AG09319 (cell line): Measurements from ENCODE around the gene PRPF18.
A peak's percentile ranks its signal among the peaks of the same experiment; 100 is the strongest.

Experiments
- DNase-seq: peaks from one replicate; pipeline ENCODE4 v3.0.0-alpha.2; 2010; ENCODE audit warnings: low read depth; ENCODE audit errors: extremely low read depth
- CTCF ChIP-seq: IDR thresholded peaks from 2 replicates; pipeline ENCODE4 v1.5.1; 2011; ENCODE audit warnings: low read depth, mild to moderate bottlenecking, inconsistent platforms, low read length, moderate library complexity

PRPF18 gene

GRCh38 chr10:13669182-13669855 is 82.6 kb downstream of the PRPF18 start:
- DNase-seq, result no peak
- TF ChIP-seq CTCF, result no peak

GRCh38 chr10:13669901-13670300 is 83.1 kb downstream of the PRPF18 start:
- no peak for DNase-seq
- TF ChIP-seq CTCF, result no peak

DNA sequence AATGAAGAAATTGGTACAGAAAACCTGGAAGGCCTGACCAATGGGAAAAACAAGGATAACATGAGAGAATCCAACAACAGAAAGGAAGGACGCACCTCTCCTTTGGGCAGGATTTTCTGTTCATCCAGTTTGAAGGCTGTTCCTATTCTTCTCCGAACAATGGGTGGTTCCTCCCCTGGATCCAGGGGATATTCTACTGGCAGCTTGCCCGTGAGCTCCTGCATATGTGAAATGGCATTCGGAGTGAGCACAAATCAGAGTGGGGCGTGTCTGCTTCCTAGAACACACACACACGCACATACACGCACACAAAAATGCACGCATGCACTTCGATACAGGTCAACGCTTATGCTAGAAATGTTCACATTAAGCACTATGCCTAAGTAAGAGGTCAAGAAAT is 83.5 kb downstream of the PRPF18 start:
- TF ChIP-seq CTCF, result no peak
- DNase-seq, result no peak

DNA sequence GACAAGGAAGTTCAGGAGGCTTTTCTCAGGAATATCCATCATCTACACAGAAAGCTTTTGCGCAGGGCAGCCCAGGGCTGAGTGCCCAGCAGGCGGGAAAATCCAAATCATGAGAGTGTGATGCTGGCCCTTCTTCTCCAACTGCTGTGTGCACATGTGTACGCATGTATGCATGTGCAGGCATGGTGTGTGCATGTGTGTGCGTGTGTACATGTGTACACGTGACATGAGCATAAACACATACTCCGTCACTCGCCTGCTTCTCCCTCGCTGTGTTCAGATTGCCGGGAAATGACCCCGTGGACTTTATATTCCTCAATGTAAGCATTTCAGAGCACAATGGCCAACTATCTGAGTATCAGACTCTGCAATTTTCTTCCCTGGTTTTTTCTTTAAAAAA is 85.1 kb downstream of the PRPF18 start:
- TF ChIP-seq CTCF, result no peak
- DNase-seq, result no peak

DNA sequence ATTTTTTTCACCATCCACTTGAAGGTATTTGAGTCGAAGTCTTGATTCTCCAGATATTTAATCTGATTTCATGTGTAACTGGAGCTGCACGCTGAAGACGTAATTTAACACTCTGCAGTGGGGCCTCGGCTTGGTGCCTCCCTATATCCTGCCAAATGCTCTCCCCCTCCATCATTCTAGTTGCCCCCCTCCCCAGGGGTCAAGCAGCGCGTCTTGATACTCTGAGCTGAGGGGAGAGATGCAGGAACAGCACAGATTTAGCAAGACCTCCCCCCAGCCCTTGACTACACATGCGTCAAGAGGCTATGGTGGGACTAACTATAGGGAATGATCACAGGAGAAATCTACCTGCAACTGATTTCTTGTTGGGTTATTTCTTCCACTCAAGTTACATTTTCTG is 85.8 kb downstream of the PRPF18 start:
- no peak for DNase-seq
- TF ChIP-seq CTCF, result no peak

DNA sequence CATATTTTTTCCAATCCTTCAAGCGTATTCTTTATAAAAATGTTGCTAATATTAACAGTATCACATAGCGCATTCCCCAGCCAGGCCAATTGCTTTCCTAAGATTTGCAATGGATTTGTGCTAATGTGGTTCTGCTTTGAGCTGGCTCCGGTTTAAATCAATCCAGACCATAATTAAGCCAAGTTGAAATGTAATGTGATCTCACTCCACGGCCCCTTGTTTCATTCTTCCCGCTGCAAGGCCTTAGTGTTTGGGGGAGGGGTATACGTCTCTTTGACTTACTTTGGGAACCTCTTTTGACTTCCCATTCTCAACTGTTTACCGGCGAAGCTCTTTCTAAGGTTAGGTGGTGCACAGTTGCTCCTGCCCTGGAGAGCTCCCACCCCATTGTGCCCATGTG is 86.4 kb downstream of the PRPF18 start:
- no peak for TF ChIP-seq CTCF
- peak; percentile 4 for DNase-seq

DNA sequence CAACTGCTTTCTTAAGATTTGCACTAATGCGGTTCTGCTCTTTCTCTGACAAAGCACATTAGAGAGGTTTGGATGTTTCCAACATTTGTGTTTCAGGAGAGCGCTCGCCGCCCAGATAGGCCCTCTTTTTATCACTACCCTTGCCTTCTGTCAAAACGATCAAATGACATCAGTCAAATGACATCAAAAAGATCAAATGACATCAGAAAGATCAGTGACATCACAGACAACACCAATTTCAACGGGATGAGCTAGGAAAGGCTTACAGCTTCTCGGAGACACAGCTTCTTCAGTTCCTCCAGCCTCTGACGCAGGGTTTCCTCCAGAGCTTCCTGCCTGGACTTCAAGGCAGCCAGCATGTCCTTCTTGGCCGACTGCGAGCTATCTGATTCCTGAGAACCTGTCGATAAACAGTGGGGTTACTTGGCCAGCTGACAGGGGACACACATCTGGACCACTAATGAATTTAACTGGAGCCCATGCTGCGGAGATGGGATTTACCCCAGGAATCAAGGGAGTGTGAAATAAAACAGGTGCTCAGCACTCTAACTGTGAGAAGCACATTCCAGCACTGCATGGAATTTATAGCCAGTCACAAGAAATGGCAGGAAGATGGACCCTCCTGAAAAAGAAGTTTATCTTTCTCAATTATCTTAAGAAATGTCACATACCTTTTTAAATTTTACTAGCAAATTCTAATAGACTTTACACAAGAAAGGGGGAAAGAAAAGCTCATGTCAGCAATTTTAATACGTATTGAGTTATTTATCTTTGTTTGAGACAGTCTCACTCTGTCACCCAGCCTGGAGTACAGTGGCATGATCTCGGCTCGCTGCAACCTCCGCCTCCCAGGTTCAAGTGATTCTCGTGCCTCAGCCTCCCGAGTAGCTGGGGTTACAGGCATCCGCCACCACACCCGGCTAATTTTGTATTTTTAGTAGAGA is 88.2 kb downstream of the PRPF18 start:
- TF ChIP-seq CTCF, result no peak
- DNase-seq, result no peak
